HEK293T (cell line): ENCODE measurements around the gene KIF13A.

Source experiments
- BHLHE40 ChIP-seq: fragments of 450-650 bp; IDR thresholded peaks from 2 replicates; pipeline ENCODE4 v1.6.1; 2016; ENCODE audit warnings: mild to moderate bottlenecking, moderate library complexity, borderline replicate concordance
- ELF4 ChIP-seq: fragments of 450-650 bp; IDR thresholded peaks from 2 replicates; pipeline ENCODE4 v1.6.1; 2017; ENCODE audit warnings: antibody characterized with exemption
- SP1 ChIP-seq: fragments of 450-650 bp; IDR thresholded peaks from 2 replicates; pipeline ENCODE4 v1.6.1; 2017

DNA sequence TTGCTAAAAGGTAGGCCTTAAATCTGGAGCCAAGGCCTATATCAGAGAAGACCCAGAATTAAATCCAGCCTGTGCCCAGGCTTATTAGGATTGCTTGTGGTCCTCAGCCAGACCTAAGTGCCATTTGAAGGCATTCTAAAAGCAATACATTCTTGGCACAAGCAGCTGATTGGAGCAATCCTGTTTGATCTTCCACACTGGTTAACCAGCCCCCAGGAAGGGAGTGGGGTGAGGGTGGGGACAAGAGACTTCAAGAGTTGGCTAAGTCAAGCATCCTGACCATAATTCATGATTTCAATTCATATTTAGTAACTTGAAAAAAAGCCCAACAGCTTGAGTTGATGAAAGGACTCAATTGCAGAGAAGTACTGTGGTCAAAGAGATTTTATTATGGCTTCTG is 128.9 kb downstream of the KIF13A start:
- TF ChIP-seq ELF4 (no peak), SP1 (no peak), BHLHE40 (no peak)
